Fibroblast of pulmonary artery (primary cell): Measurements from ENCODE around the gene RBP5.
A peak's percentile ranks its signal among the peaks of the same experiment; 100 is the strongest.

Experiments used
- DNase-seq: peaks from one replicate; pipeline ENCODE4 v3.0.0-alpha.2; 2010; ENCODE audit warnings: low read depth
- H3K4me3 ChIP-seq: replicated peaks from 2 replicates; pipeline ENCODE4 v1.5.1; 2011; ENCODE audit warnings: low read depth, mild to moderate bottlenecking, control low read depth, low read length, moderate library complexity
- TF ChIP-seq, protein P1 (sequence below): IDR thresholded peaks from 2 replicates; pipeline ENCODE4 v1.5.1; 2011; ENCODE audit warnings: mild to moderate bottlenecking, control low read depth, low read length, inconsistent platforms; ENCODE audit errors: missing control alignments

Gene RBP5

GRCh38 chr12:7155471-7156034, 26.9 kb upstream of the RBP5 start:
- DNase-seq = peak; percentile 8
- H3K4me3 ChIP-seq = no peak overlapping the region
- TF ChIP-seq, protein P1, sequence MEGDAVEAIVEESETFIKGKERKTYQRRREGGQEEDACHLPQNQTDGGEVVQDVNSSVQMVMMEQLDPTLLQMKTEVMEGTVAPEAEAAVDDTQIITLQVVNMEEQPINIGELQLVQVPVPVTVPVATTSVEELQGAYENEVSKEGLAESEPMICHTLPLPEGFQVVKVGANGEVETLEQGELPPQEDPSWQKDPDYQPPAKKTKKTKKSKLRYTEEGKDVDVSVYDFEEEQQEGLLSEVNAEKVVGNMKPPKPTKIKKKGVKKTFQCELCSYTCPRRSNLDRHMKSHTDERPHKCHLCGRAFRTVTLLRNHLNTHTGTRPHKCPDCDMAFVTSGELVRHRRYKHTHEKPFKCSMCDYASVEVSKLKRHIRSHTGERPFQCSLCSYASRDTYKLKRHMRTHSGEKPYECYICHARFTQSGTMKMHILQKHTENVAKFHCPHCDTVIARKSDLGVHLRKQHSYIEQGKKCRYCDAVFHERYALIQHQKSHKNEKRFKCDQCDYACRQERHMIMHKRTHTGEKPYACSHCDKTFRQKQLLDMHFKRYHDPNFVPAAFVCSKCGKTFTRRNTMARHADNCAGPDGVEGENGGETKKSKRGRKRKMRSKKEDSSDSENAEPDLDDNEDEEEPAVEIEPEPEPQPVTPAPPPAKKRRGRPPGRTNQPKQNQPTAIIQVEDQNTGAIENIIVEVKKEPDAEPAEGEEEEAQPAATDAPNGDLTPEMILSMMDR = no peak

GRCh38 chr12:7154901-7155470, 26.3 kb upstream of the RBP5 start:
- TF ChIP-seq, protein P1 = no peak
- DNase-seq = no peak
- no peak overlapping the region for H3K4me3 ChIP-seq

DNA sequence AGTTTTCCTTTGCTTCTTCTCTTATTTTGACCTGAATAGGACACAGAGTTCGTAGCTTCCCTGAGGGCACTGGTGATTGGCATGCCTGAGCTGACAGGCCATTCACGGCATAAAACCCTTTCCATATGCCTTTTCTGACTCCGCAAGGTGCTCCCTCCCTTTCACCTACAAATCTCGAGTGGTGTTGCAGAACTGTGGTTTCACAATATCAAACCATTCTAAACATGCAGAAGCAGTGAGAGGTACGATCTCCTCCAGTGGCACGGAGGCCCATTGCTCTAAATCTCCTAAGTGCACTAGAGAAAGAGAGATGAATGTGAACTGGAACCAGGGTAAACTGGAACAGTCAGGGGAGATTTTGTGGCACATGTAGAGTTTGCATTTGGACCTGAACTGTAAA, 25.4 kb upstream of the RBP5 start:
- H3K4me3 ChIP-seq = no peak overlapping the region
- no peak for DNase-seq
- TF ChIP-seq, protein P1 = no peak

DNA sequence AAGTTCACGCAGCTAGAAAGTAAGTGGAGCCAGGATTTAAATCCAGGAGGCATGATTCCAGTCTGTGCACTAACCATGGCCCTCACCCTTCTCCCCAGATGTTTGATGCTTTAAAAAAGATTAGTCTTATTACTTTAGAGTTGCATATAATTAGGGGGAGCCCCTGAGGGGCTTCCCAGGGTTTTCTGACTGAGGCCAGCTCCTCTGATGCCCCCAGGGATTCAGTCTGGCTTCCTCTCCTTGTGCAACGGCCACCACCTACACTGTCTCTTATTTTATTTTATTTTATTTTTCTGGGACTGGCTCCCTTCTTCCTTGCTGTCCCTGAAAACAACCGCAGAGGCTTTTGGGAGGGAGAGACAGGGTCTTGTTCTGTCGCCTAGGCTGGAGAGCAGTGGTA, 24.1 kb upstream of the RBP5 start:
- TF ChIP-seq, protein P1 = no peak
- no peak for DNase-seq
- H3K4me3 ChIP-seq = no peak overlapping the region

- no peak for DNase-seq
- H3K4me3 ChIP-seq = no peak overlapping the region
- TF ChIP-seq, protein P1 = no peak
Measured at GRCh38 chr12:7151532-7151931, 22.8 kb upstream of the RBP5 start.

GRCh38 chr12:7150841-7151240, 22.2 kb upstream of the RBP5 start:
- TF ChIP-seq, protein P1 = no peak
- DNase-seq = no peak
- H3K4me3 ChIP-seq = no peak overlapping the region

DNA sequence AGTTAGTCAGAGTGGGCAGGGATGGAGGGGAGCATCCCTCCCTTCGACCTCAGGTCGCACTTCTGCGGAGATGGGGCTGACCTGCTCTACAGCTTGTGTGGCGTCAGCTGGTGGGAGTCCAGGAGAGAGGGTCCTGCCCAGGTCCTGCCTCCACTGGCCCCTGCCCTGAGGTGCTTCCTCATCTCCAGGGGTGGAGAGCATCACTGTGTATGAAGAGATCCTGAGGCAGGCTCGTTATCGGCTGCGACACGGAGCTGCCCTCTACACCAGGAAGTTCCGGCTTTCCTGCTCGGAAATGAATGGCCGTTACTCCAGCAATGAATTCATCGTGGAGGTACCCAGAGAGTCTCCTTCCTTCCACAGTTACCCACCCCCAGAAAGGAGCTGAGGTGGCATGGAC, 21.7 kb upstream of the RBP5 start:
- TF ChIP-seq, protein P1 = no peak
- DNase-seq = no peak
- no peak overlapping the region for H3K4me3 ChIP-seq
